ENCODE data around the gene ARHGAP29.
A peak's percentile ranks its signal among the peaks of the same experiment; 100 is the strongest.

ARHGAP29 gene

DNA sequence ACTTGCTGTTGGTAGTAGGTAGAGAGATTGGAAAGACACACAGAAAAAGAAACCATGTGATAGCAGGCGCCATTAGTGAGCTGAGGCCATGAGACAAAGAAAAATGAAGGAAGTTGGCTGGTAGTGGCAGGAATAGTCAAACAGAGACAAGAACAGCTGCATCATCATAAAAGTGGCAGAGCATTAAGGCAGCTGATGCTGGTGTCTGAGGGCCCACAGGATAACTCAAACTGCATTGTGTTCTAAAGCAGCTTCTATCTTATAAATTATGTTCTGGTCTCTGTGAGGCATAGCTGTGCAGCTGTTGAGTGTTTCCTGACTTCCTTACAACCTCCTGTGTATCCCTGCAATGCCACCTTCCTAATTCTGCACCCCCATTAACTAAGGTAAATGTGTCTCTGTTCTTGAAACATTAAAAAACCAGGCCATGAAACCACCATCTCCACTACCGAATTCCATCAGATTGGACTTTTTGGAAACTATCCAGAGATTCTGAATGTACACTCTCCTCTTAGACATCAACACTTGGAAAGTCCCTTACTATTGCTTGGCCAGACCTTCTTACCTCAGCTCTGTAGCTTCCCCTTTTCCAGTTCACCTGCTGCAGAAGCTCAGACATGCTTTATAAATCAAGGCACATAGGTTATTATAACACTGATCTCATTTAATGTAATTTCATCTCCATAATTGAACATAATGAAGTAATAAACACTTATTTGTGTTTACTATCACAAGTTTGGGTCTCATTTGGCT is 23.4 kb upstream of the ARHGAP29 start:
- no peak for DNase-seq

DNA sequence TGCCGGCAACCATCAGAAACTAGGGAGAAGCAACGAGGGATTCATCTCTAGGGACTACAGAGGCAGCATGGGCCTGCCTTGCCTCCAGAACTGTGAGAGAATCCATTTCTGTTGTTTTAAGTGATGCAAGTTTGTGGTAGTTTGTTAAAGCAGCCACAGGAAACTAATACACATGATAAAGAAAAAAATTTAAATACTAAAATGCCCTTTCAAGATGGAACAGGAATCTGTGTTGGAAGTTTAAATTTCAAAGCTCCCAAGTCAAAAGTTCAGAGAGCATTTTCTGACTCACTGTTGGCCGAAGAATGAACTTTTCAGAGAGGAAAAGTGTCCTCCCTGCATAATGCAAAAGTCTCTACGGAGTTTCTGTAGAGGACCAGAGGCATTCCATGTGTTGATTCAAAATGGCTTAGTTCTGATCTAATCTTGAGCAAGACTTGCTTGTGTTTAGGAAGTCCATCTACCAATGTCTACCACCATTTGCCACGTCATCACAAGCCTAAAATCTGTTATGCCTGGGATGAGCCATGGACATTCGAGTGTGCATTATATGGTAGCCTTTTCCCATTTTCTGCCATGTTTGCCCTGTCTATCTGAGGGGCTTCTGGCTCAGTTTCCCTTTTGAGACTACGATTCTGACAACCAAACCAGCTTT is 22.4 kb upstream of the ARHGAP29 start:
- DNase-seq, result no peak

DNA sequence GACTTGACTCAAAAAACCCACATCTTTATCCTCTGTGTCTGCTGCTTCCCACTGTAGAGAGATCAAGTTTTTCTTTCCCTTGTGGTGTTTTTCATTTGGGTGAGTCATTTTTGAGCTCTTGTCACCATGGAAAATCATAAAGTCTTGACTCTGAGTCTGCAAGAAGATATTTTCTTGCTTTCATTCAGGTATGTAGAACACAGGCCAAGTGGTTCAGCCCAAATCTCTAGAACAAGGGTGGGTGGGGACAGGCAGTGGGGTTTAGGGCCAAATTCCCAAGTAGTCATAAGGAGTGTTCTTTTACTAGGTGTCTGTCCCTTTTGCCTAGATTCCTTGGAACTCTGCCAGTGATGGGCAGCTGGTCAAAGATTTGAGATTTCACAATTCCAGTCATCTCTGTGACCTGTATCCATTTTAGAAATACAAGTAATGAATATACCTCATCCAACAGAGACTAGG is 21.5 kb upstream of the ARHGAP29 start:
- DNase-seq, result no peak

DNA sequence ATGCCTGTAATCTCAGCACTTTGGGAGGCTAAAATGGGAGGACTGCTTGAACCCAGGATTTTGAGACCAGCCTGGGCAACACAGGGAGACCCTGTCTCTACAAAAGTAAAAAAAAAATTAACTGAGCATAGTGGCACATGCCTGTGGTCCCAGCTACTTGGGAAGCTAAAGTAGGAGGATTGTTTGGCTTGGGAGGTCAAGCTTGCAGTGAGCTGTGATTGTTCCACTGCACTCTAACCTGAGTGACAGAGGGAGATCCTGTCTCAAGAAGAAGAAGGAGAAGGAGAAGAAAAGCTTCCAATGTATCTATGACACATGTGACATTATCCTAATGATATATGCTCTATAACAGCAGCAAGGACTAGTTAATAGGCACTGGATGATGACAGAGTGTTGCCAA is 20.1 kb upstream of the ARHGAP29 start:
- DNase-seq, result no peak

DNA sequence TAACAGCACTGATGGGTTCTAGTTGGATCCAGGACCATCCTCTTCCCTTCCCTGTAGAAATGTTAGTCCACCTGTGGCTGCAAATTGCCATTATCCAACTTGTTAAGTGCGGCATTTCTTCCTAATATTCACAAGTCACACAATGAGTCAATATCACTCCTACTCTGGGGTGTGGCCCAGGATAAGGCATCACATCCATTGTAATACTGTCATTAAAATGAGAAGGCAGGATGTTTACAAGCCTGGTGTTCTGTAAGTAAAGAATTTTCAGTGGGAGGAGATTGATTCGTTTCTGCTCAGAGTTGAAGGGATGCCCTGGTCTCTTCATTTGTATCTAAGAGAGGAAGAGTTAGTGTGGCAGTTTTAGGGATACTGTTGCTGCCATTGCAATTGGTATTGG is 18.1 kb upstream of the ARHGAP29 start:
- peak in 1 of 56 donors; percentile 7 for DNase-seq

DNA sequence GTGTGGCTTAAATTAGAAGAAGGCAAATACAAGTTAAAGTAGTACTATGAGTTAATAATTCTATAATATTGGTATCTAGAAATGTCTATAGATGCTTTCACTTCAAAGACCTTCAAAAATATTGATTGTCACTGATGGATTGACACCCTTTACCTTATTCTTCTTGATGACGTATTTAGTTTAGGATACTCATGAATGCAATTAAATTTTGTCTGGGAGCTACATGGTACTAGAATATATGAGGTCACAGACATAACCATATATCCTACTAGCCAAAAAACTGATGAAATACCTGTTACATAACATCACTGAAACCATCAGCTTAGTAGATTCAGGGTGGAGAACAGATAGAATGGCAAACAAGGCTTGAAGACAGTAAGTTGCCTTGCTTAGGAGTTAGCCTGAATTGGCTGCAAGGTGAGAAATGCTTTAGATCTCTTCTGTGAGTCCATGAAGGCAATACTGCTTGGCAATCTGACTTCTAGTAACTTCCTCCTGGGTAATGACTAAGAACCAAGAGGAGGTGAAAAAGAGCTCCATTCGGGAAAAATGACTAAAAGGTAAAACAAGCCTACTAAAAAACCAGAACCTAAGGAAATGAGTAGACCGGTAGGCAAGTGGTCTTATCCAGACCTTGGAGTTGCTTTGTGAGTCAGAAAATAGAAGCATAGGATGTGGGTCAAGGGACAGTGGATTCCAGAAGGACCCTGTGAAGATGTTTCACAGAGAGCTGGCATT is 16.9 kb upstream of the ARHGAP29 start:
- DNase-seq, result no peak

DNA sequence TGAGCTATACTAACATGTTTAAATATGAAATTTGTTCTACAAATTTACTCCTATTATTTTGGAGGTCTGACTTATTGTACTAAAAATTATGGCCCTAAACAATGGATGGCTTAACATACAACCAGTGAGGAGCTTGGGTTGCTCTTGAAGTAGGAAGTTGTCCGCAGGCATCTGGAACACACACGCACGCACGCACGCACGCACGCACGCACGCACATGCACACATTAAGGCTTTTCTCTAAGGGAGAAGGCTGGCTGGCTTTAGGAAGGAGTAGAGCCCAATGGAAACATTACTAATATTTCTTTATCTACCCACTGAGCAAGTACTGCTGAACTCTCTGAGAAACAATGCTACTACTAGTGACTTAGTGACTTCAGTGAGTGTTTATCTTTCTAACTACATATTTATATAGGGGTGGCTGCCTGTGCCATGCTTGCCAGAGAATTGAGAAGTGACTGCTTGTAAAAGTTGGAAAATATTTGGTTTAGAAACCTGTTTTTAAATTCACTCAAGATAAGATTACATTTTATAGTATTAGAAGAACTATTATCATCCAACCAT is 16.2 kb upstream of the ARHGAP29 start:
- DNase-seq, result no peak

DNA sequence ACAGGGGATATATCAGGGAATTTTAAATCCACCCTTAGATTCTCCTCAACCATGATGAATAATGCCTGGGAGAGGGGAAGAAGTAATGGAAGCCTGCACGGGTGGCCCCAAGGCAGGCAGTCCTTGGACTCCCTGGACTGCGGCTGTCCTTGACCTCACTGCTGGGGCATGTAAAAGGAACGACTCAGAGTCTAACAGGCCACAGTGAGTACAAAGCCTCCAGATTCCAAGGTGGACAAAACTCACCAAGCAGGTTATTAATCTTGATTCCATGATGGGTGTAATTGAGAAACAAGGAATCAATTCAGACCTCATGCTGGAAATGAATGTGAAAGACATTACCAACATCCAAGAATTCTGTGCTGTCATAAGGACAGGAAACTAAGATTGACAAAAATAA is 13.0 kb upstream of the ARHGAP29 start:
- no peak for DNase-seq

DNA sequence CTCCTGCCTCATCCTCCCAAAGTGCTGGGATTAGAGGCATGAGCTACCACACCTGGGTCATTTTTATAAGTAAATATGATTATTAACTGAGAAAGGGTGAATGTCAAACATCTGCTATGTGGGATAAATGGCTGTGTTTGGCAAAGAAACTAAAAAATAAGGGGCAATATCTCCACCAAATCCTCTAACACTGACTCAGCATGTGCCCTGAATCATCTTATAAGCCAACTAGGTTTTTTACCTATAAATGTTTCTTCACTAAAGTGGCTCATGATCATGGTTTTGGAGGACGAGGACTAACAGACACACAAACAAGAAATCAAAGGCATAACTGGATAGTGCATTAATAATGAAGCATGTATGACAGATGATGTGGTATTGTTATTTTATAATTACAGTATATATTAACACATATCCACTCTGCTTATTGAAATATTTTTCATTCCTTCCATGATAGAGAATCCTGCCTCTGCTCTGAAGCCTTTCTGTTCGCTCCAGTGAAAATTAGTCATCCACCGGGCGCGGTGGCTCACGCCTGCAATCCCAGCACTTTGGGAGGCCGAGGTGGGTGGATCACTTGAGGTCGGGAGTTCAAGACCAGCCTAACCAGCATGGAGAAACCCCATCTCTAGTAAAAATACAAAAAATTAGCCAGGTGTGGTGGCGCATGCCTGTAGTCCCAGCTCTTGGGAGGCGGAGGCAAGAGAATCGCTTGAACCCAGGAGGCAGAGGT is 11.7 kb upstream of the ARHGAP29 start:
- DNase-seq, result no peak

DNA sequence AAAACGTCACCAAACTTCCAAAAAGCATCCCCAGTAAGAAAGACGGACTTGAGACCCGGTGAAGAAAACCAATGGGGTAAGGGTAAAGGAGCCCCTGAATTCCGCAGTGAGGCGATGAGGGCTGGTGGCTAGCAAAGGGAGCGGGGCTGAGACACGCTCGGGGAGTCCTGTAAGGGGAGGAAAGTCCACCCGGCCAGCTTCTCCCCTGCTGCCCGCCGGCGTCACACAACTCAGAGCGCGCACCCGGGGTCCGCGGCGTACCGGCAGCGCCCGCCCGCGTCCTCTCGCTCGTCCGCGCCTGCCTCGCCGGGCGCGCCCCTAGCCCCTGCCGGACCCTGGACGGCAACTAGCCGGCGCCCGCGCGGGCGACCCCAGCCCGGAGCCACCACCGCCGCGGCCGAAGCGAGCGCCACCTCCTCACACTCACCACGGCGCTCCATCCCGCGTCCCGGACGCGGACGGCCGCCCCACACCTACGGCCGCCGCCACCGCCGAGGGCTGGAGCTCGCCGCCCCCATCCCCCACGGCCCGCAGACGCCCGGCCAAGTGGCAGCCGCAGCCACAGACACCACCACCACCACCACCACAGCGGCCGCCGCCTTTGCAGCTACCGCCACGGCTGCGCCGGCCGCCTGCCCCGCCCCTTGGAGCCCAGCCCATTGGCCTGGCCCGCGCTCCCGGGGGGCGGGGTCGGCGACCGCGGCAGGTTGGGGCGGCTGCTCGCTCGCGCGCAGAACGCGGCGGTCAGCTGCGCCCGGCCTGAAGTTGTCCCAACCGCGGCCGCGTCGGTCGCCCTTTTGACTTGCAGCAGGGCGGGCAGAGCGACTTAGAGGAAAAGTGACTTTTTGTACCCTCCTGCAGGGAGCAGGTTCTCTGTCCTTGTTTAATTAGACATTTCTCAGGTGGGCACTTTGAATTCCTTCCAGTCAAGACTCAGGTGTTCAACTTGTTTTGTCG is 10.0 kb upstream of the ARHGAP29 start:
- DNase-seq, result peak in 3 of 56 donors; percentile 2 to 32 (median 26)

DNA sequence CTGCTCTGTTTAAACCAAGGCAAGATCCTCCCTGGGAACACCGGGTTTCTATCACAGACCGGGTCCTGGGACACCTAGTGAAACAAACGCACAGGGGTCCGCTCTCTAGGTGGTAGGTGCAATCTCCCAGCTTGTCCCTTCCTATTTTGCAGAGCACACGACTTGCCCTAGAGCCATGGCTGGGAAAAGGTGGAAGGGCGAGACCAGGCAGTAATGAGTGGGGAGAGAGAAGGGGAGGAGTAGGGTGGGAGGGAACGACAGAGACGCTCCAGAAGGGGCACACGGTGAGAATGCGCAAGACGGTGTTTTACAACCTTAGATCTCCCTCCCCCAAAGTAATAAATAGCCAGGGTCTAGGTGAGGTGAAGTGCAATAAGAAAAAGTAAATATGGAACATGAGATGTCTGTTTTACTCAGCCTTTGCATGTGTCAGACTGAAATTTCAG is 9.3 kb upstream of the ARHGAP29 start:
- no peak for DNase-seq

DNA sequence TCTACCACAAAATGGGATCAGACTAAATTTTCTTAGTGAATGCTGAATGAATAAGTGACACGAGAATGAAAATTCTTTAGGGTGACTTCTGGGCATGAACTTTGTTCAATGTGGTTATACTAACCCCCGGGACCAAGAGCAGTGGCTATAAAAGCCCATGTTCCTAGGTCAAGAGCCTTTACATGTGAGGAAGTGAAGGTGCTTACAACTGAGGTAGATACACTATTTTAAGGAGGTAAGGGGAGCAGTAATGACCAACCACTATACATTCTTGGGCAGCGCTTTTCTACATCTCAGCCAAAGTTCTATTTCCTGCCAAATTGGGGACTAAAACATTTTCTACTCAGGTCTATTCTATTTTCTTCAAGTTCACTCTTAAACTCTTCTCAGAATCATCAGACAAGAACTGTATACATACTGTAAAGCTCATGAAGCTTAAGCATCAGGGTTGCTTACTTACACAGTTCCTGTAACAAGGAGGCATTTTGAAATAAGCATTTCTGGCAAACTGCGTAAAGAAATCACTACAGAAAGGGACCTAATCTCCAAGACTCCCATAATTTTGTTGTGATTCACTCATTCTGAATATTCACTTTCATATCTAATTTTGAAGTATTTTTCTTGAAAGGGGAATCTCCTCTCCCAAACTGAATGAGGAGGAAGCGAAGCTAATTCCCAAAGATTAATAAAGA is 8.5 kb upstream of the ARHGAP29 start:
- no peak for DNase-seq

DNA sequence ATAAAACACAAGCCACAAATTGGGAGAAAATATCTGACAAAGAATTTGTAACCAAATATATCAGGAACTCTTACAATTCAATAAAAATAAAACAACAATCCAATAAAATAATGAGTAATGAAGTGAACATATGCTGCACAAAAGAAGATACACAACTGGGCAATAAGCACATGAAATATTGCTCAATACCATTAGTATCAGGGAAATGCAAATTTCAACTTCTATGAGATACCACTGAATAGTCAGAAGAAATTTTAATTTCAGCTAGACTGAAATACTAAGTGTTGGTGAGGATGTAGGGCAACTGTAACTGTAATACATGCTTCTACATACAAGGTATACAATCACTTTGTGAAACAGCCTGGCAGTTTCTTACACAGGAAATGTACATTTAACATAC is 7.4 kb upstream of the ARHGAP29 start:
- no peak for DNase-seq

DNA sequence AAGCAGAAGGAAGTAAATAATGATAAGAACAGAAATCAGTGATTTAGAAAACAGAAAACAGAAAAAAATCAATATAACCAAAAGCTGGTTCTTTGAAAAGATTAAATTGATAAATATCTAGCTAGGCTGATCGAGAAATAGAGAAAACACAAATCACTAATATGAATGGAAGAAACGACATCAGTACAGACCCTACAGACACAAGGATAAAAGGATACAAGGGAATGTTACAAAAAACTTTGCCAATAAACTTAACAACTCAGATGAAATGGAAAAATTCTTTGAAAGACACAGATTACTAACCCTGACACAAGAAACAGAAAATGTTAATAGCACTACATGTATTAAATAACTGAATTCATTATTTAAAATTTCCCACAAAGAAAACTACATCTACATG is 6.3 kb upstream of the ARHGAP29 start:
- no peak for DNase-seq

DNA sequence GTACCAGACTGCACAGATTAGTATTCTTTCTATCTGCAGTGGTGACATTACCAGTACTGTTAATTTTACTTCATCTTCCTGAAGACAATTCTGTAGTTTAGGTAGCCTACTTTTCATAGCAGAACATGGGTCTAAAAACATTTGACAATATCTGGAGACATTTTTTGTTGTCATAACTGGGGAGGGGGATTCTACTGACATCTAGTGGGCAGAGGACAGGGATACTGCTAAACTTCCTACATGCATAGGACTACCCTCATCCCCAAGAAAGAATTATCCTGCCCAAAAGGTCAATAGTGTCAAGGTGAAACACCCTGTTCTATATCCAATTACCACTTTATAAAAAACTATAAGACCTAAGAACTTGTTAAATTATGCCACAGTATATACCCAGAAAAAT is 3.4 kb upstream of the ARHGAP29 start:
- no peak for DNase-seq

DNA sequence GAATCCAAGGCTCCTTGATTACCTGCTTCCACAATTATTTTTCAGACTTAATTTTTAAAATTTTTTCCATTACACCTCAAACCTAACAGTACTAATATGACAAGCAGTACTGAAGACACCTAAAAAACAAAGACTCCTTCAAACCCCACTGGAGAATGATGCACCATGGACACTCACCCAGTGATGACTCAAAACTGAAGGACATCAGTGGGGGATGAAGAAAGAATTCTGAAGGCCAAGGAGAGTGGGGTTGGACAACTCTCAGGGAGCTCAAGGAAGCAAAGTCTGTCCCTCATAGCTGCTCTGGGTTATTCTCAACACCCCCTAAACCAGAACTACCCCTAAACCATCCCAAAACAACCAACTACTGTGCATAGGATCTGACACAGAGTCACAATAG is 2.4 kb upstream of the ARHGAP29 start:
- no peak for DNase-seq

DNA sequence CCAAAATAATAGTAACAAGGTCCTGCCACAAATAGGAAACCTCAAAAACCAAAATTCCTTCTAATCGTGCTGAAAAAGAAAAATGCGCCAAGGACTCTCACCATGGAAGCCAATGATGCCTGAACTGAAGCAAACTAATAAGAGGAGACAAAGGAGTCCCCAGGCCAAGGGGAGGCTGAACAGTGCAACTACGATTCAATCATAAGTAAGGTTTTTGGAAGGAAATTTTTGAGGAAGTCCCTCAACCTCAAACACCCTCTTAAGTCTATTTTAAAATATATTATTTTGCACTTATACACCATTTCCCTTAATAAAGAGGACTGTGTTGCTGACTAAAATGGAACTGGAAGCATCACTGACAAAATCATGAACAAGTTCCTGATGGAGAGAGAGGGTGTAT is 1.7 kb upstream of the ARHGAP29 start:
- DNase-seq, result no peak

DNA sequence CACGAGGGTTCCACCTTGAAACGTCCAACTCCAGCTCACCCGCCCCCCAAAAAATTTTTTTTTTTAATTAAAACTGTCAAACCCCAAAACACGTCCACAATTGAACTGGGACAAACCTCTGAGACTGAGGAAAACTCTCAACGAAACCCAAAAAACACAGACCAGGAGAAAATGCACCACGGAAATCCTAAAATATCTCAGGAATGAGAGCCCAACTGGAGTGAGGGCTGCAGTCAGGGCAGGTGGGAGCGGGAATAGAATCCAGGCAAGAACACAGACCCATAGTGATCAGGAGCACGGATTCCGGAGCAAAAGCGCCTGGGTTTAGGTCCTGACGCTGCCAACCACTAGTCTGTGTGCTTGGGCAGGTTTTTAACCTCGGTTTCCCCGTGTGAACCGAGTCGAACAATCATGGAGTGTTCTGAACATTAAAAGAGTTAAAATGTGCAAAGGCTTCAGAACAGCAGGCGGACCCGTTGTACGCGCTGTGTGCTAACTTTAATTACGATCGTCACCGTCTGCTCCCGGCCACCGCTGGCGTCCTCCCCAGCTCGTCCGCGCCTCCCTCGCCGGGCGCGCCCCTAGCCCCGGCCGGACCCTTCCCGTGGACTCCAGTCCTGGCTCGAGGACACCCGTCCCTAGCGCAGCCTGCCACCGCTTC is 624 bp downstream of the ARHGAP29 start:
- peak in 1 of 56 donors; percentile 2 for DNase-seq

DNA sequence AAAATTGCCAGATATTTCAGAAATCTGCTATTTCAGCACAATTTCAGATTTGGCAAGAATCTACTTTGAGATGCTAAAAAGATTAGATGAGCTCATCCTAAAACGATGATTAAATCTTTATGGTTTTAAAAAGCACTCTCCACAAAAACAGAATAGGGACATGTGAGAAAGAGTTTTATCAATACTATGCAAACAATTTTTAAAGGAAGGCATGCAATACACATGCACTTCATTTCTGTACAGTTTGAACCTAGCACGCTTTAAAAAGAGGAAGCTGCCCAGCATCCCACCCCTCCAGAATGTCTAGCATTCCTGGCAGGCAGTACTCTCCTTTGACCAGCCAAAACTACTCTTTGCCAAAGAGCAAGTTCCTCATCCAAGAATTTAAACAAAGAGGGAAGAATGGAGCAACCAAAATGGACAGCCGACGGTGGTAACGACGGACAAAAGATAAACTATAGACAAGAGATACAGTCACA is 1.3 kb downstream of the ARHGAP29 start:
- DNase-seq, result no peak
